ENCODE measurements around the gene MICAL2.
A peak's percentile ranks its signal among the peaks of the same experiment; 100 is the strongest.

MICAL2 gene

GRCh38 chr11:12106501-12106900 is 3.9 kb upstream of the MICAL2 start:
- no peak for TF ChIP-seq CTCF (conservative IDR thresholded peaks at IDR 0.05; ENCODE audit: low read depth, low read length)
- no peak overlapping the region for H3K4me3 ChIP-seq (ENCODE audit: low read depth, low read length)
- no peak for DNase-seq (ENCODE audit: low read depth)

GRCh38 chr11:12108875-12109453 is 1.4 kb upstream of the MICAL2 start:
- no peak for TF ChIP-seq CTCF (conservative IDR thresholded peaks at IDR 0.05; ENCODE audit: low read depth, low read length)
- no peak overlapping the region for H3K4me3 ChIP-seq (ENCODE audit: low read depth, low read length)
- no peak for DNase-seq (ENCODE audit: low read depth)

- H3K4me3 ChIP-seq (ENCODE audit: low read depth, low read length): peak overlapping the region; percentile 70
- peak; percentile 0 for TF ChIP-seq CTCF (conservative IDR thresholded peaks at IDR 0.05; ENCODE audit: low read depth, low read length)
- no peak for DNase-seq (ENCODE audit: low read depth)
Measured at GRCh38 chr11:12109591-12110196, 696 bp upstream of the MICAL2 start.

- TF ChIP-seq CTCF (conservative IDR thresholded peaks at IDR 0.05; ENCODE audit: low read depth, low read length): no peak
- peak; percentile 34 for DNase-seq (ENCODE audit: low read depth)
- peak overlapping the region; percentile 70 for H3K4me3 ChIP-seq (ENCODE audit: low read depth, low read length)
Measured at GRCh38 chr11:12110714-12111548, 541 bp downstream of the MICAL2 start.

GRCh38 chr11:12111549-12112520 is 1.4 kb downstream of the MICAL2 start:
- peak; percentile 36 for DNase-seq (ENCODE audit: low read depth)
- H3K4me3 ChIP-seq (ENCODE audit: low read depth, low read length): peak overlapping the region; percentile 70
- TF ChIP-seq CTCF (conservative IDR thresholded peaks at IDR 0.05; ENCODE audit: low read depth, low read length): no peak

- DNase-seq (ENCODE audit: low read depth): no peak
- H3K4me3 ChIP-seq (ENCODE audit: low read depth, low read length): peak overlapping the region; percentile 20
- no peak for TF ChIP-seq CTCF (conservative IDR thresholded peaks at IDR 0.05; ENCODE audit: low read depth, low read length)
Measured at GRCh38 chr11:12112750-12113149, 2.4 kb downstream of the MICAL2 start.

Measured in choroid plexus epithelial cell (primary cell).